A673 (cell line): ENCODE data around the gene STARD3. TPM values are rescaled to one million over a fixed set of nuclear protein-coding genes. Genes with fewer than 3 reads are reported as not detected.
A peak's percentile ranks its signal among the peaks of the same experiment; 100 is the strongest.

Experiments
- BruUV-seq: library from RNA; stranded (reverse); fragments of 400-500 nt; replicated peaks from 2 replicates; lab custom pipeline; 2021; lab: Mats Ljungman, UMichigan
- CTCF ChIA-PET: fragments of 300-600 bp; sonication (Branson Sonifier 250); formaldehyde crosslinking; loops from one replicate; lab custom pipeline; 2022; ENCODE audit warnings: antibody characterized with exemption; lab: Charles Lee
- POLR2A ChIA-PET: fragments of 300-600 bp; sonication (Branson Sonifier 250); formaldehyde crosslinking; loops from one replicate; lab custom pipeline; 2022; ENCODE audit warnings: antibody characterized with exemption; ENCODE audit not compliant: low non-redundant PET; lab: Charles Lee
- DNase-seq: peaks from one replicate; pipeline ENCODE4 v3.0.0-alpha.2; 2015; ENCODE audit warnings: low spot score
- H3K27ac ChIP-seq: fragments of 200-600 bp; sonication (generic); 2 replicates; pipeline ENCODE4 v1.5.1; 2016; ENCODE audit warnings: mixed run types, low read depth, mild to moderate bottlenecking, mixed read lengths, antibody characterized with exemption, low read length; ENCODE audit not compliant: poor library complexity, severe bottlenecking
- H3K27me3 ChIP-seq: fragments of 200-600 bp; sonication (generic); replicated peaks from 2 replicates; pipeline ENCODE4 v1.6.1; 2017; ENCODE audit warnings: mixed run types, low read depth, mild to moderate bottlenecking, mixed read lengths, antibody characterized with exemption, low read length; ENCODE audit not compliant: insufficient read depth, poor library complexity
- H3K36me3 ChIP-seq: fragments of 200-600 bp; sonication (generic); 2 replicates; pipeline ENCODE4 v1.6.1; 2016; ENCODE audit warnings: mixed run types, mild to moderate bottlenecking, mixed read lengths, antibody characterized with exemption, low read length; ENCODE audit not compliant: insufficient read depth, poor library complexity, severe bottlenecking
- H3K4me1 ChIP-seq: fragments of 200-600 bp; sonication (generic); 2 replicates; pipeline ENCODE4 v1.6.1; 2017; ENCODE audit warnings: mixed run types, mild to moderate bottlenecking, mixed read lengths, antibody characterized with exemption, low read length; ENCODE audit not compliant: insufficient read depth, poor library complexity, severe bottlenecking
- H3K4me3 ChIP-seq: fragments of 200-600 bp; sonication (generic); 2 replicates; pipeline ENCODE4 v1.5.1; 2016; ENCODE audit warnings: low read depth, mixed run types, mild to moderate bottlenecking, mixed read lengths, low read length; ENCODE audit not compliant: poor library complexity, severe bottlenecking
- H3K9me3 ChIP-seq: fragments of 200-600 bp; sonication (generic); 2 replicates; pipeline ENCODE4 v1.6.1; 2016; ENCODE audit warnings: mixed run types, low read depth, mild to moderate bottlenecking, mixed read lengths, antibody characterized with exemption, low read length; ENCODE audit not compliant: poor library complexity, severe bottlenecking
- CTCF ChIP-seq: fragments of 300-800, 200-600 bp; sonication (generic); conservative IDR thresholded peaks from 2 replicates; pipeline ENCODE4 v1.5.1; 2017; ENCODE audit warnings: low read depth, mild to moderate bottlenecking, antibody characterized with exemption, low read length, moderate library complexity, mixed read lengths
- EZH2 ChIP-seq: fragments of 200-600 bp; sonication (generic); IDR thresholded peaks from 2 replicates; pipeline ENCODE4 v1.6.1; 2017; ENCODE audit warnings: borderline replicate concordance, low read depth, mild to moderate bottlenecking, mixed read lengths, antibody characterized with exemption, low read length; ENCODE audit not compliant: poor library complexity, severe bottlenecking
- intact Hi-C: fragments of 100-400 bp; cut with micrococcal nuclease; formaldehyde crosslinking; loops from one replicate; pipeline ENCODE4 v1.10.0; 2022; ENCODE audit not compliant: unreplicated experiment
- total RNA-seq: library from RNA; stranded (reverse); gene quantifications from 2 replicates; pipeline ENCODE4 v1.2.3, GENCODE V29; 2021

Gene STARD3
- total RNA-seq, 1 experiment from 2014 or later, result 21.3 TPM

GRCh38 chr17:39675390-39676082 is 38.6 kb downstream of the STARD3 start:
- ChIA-PET POLR2A (no interaction called here), CTCF (no interaction called here)
- Histone ChIP-seq H3K9me3 (no peaks in the 10 kb centered on the region), H3K27ac (no peak overlapping the region), H3K36me3 (no peaks in the 10 kb centered on the region), H3K4me3 (no peak overlapping the region), H3K27me3 (no peaks in the 10 kb centered on the region), H3K4me1 (no peaks in the 10 kb centered on the region)
- no peak for TF ChIP-seq CTCF
- TF ChIP-seq EZH2, result no peak
- intact Hi-C loops, result no loop called here
- no peak for DNase-seq
- BruUV-seq, result no TSS peak

GRCh38 chr17:39676198-39676819 is 39.4 kb downstream of the STARD3 start:
- peak; percentile 34 for DNase-seq
- intact Hi-C loops, result no loop called here
- no TSS peak for BruUV-seq
- ChIA-PET CTCF (no interaction called here), POLR2A (no interaction called here)
- no peak overlapping the region for H3K4me3 ChIP-seq
- H3K36me3 ChIP-seq, result no peaks in the 10 kb centered on the region
- no peaks in the 10 kb centered on the region for H3K9me3 ChIP-seq
- H3K4me1 ChIP-seq, result no peaks in the 10 kb centered on the region
- H3K27me3 ChIP-seq, result no peaks in the 10 kb centered on the region
- TF ChIP-seq EZH2 (no peak), CTCF (no peak)
- H3K27ac ChIP-seq, result no peak overlapping the region

- Histone ChIP-seq H3K4me1 (no peaks in the 10 kb centered on the region), H3K4me3 (no peak overlapping the region), H3K9me3 (no peaks in the 10 kb centered on the region), H3K27me3 (no peaks in the 10 kb centered on the region), H3K36me3 (no peaks in the 10 kb centered on the region), H3K27ac (no peak overlapping the region)
- CTCF ChIA-PET, result no interaction called here
- no peak for TF ChIP-seq CTCF
- no peak for TF ChIP-seq EZH2
- no TSS peak for BruUV-seq
- POLR2A ChIA-PET, result interaction anchor here (0.6 kb wide), 1 partner anchor 741 kb away, joined by 5 read pairs; no protein-coding TSS in a partner anchor
- intact Hi-C loops, result no loop called here
- DNase-seq, result no peak
Observed at GRCh38 chr17:39677072-39677471, 40.1 kb downstream of the STARD3 start.
